ENCODE data around the gene SELENBP1.
"Not testable (repeated sequence)": the region's sequence is repeated elsewhere in the genome, so short reads cannot be mapped to it uniquely, and the experiment has no call there.

Gene SELENBP1

DNA sequence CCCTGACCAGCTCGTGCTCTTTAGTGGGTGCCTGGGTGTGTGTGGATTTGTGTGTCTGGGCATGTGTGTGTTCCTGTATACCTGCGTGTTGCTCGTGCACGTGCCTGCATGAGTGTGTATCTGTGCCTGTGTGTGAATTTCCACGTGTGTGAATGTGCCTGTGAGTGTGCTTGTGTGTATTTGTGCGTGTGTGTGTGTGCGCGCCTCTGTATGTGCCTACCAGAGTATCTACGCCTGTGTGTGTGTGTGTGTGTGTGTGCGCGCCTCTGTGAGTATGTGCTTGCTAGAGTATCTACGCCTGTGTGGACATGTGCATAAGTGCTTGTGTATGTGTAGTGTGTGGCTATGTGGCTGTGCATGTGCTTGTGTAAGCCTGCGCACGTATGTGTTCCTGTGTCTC lies 691 bp upstream of the SELENBP1 start:
- DNase-seq, result no peak

DNA sequence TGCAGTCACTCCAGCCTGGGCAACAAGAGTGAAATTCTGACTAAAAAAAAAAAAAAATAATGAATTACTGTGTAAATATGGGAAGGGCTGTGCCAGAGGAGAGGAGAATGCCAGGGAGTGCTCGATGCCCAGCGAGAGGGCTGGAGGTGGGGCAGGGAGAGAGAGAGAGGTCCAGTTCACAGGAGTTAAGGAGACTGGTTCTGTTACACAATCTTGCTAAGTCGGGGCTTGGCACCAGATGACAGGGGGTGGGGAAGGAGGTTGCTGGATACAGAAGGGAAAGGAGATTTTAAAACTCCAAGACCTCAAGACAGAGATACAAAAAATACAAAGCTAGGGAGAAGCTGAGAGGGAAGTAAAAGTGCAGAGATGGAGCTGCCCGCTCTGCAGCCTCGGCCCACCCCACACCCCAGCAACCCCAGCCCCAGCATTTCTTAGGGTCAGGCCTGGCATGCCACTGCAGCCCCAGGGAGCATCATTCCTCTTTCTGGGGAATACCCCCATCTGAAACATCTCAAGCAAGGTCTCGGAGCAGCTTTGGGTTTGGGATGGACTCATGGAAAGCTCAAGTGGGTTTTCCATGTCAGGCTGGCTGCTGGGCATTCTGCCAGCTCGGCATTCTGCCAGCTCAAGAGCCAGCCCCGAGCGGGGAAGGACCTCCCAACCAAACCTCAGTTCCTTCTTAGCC lies 991 bp downstream of the SELENBP1 start:
- DNase-seq, result no peak

DNA sequence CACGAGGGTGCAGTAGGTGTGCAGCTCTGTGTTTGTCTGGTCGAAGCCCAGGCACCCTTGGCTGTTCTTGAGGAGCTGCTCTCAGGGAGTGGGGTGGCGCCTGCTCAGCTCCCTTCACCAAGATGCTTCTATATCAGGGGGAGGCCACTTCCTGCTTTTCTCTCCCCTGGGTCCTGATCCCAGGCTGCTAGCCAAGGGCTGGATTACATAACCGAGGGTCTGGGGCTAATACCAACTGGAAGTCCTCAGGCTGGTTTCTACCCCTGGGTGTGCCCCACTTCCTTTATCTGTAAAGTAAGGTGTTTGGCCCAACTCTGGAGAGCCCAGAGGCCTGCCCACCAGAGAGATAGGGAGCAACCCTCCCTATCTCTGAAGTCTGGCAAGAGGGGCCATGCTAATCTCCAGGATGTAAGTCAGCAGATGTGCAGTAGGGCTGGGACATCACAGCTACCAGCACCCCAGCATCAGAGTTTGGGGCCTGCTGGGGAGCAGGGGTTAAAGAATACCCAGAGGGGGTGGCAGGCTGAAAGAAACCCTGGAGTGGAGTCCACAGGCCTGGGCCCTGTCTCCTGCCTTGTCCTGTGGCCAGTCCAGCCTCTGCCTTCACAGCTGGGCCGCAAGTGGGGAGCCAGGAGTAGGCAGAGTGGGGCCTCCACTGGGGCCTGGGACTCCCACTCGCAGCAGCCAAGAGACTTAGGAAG lies 2.1 kb downstream of the SELENBP1 start:
- no peak for DNase-seq

DNA sequence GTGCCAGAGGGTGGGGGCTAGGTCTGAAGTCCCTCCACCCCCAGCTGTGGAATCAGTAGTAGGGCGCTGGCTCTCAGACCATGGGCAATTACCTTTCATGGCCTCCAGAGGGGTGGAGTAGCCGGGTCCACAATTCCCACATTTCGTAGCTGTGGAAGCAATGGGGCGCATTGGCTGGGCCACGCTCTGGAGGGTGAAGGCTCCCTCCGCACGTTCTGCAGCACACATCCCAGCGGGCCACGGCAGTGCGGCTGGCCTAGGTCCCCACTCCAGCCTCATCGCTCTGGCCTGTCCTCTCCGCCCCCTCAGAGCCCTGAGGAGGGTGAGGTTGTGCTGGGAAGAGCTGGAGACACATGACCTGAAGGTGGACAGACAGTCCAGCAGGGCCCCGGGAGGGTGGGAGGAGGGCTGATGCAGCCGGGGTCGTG lies 2.9 kb downstream of the SELENBP1 start:
- no peak for DNase-seq

DNA sequence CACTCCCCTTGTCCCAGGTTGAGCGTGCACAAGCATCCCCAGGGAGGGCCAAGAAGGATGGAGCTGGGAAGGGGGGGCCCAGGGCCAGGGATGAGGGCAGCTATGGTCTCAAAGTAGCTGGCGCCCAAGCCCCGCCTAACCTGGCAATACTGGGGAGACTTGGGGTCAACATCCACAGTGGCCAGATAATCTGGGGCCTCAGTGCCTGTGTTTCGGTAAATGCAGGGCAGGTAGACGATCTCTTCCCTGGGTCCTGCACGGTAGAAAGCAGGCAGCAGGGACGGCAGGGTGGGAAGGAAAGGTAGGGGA lies 3.2 kb downstream of the SELENBP1 start:
- DNase-seq, result no peak

DNA sequence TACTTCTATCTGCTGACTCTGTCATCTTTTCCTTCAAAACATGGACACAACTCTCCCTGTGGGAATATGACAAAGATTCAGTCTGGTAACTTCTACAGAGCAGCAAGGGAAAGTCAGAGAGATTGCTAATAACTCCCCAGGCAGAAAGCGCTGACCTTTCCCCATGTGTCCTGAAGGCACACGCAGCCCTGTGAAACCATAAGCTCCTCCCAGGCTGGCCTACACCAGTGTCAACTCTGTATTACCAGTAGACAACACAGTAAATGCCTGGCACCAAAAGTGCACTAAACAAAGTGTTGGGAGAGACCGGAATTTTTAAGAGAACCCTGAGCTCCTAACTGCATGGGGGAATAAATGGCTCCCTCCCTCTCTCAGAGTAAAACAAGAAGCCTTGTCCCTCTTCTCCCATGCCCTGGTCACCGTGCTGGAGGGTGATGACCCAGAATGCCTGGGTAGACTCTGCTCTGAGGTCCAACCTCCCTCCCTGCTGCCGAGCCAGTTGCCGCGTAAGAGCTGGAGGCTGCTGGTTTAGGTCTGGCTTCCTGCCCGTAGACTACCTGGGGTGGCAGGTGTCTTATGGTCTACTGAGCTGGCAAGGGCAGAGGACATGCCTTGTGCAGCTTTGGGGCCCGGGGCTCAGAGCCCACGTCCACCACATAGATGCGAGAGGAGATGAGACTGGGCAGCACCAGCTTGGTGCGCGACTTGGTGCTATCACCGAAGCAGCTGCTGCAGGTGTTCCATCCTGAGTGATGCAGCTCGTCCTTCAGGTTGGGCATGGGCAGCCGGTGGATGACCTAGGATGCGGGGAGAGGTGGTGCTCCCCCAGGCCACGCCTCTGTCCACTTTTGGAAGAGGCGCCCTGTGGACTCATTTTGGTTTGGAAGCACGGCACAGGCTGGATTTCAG lies 3.9 kb downstream of the SELENBP1 start:
- no peak for DNase-seq

DNA sequence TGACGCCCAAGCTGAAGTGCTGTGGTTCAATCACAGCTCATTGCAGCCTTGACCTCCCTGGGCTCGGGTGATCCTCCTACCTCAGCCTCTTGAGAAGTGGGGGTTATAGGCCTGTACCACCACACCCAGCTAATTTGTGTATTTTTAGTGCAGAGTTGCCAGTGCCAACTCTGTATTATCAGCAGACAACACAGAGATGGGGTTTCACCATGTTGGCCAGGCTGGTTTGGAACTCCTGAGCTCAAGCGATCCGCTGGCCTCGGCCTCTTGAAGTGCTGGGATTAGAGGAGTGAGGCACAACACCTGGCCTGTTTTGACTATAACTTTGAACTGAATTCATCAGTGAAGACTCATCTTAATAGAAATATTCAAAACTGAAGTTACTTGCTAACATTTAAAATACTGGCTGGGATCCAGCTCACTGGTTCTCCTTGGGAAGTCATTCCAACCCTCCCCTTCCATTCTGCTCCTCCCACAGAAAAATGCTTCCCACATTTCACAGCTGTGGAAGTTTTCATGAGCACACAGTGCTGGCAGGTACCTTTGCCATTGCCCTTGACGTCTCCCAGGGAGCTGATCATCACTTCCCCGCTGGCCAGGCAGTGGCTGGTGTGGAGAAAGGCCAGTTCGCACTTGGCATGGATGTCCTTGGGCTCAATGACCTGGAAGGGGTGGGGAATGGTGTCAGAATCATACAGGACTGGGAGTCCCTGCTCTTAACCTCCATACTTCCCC lies 4.7 kb downstream of the SELENBP1 start:
- no peak for DNase-seq

DNA sequence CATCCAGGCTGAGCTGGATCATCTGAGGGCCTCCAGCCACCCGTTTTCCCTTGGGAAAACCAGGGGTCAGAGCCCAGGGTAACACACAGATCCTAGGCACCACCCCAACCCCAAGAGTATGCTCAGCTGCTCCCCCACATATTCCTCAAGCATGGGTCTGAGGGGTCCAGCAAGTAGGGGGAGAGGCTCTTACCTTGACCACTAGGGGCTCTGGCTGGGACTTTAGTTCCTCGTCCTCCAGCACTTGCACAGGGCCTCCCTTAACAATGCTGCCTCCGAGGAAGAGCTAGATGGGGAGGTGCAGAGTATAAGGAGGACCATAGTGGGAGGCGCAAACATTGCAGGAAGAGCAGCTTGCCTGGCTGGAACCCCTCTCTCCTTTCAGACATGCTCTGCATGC lies 7.5 kb downstream of the SELENBP1 start:
- DNase-seq, result no peak

DNA sequence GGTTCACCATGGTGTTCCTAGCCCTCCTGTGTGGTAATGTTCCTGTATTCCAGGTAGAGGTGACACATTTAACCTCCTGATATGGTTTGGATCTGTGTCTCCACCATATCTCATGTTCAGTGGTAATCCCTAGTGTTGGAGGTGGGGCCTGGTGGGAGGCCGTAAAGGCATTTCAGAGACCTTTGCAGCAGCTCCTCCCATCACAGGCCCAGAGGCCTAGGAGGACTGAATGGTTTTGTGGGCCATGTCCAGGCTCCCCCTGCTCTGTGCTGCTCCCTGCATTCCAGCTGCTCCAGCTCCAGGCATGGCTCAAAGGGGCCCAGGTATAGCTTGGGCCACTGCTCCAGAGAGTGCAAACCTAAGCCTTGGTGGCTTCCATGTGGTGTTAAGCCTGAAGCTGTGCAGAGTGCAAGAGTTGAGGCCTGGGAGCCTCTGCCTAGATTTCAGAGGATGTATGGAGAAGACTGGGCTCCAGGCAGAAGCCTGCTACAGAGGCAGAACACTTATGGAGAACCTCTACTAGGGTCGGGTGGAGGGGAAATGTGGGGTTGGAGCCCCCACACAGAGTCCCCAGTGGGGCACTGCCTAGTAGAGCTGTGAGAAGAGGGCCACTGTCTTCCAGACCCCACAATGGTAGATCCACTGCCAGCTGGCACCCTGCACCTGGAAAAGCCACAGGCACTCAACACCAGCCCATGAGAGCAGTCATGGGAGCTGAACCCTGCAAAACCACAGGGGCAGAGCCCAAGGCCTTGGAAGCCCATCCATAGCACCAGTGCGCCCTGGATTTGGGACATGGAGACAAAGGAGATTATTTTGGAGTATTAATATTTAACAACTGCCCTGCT lies 10.0 kb downstream of the SELENBP1 start:
- DNase-seq, result no peak

DNA sequence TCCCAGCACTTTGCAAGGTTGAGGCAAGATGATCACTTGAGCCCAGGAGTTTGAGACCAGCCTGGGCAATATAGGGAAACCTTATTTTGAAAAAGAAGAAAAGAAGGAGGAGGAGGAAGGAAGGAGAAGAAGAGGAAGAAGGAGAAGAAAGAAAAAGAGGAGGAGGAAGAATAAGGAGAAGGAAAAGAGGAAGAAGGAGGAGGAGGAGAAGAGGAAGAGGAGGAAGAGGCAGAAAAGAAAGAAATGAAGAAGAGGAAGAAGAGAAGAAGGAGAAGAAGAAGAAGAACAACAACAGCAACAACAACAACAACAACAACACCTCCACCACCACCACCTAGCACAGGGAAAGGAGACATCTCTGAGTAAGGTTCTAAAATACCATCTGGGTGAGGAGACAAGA lies 10.6 kb downstream of the SELENBP1 start:
- no peak for DNase-seq

DNA sequence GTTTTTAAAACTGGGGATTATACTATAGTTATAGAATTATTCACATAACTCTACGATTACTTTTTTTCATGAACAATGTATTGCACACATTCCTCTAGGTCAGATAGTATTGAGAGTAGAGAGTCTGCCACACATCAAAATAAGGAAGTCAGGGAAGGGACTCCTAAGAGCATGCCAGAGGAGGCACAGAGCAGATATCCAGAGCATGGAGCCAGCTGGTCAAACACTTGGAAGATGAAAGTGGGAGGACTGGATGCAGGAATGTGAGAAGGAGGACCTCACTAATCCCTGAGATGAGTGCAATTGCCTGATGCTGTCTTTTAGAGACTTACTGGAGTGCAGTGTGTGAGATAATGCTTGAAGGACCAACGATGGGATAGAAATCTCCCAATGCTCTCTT lies 15.8 kb downstream of the SELENBP1 start:
- no peak for DNase-seq

DNA sequence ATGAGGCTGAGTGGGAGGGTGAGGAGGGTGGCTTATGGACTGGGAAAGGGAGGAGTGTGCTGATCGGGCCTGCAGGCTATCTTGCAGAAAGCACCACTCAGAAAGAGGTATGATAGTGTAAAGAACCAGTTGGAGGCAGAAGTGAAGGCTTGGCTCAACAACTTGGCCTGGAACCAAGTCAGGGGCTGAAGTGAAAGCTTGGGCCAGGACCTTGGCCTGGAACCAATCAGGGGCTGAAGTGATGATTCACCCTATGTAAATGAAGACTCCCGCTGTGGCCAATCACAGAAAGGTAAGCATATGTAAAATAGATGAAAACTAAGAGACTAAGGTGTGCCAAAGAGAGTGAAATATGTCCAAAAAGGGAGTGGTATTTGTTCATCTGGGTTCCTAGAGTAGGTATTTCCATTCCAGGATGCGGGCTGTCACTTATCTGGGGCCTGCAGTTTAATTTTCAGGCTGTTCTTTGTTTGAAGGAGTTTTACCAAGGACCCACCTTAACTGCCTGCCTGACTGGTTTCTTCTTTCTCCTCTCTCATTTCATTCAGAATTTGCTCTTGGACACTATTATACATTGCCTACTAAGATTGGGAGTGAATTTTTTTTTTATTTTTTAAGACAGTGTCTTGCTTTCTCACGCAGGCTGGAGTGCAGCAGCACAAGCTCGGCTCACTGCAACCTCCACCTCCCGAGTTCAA lies 20.3 kb downstream of the SELENBP1 start:
- no peak for DNase-seq

DNA sequence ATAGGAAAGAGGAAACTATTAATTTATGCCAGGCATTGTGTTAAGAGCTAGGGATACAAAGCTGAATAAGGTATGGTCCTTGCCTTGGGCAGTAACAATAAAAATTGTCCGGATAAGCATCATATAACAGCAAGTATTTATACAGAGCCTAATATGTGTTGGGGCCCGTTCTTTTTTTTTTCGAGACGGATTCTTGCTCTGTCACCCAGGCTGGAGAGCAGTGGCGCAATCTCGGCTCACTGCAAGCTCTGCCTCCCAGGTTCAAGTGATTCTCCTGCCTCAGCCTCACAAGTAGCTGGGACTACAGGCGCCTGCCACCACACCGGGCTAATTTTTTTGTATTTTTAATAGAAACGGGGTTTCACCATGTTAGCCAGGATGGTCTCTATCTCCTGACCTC lies 22.2 kb downstream of the SELENBP1 start:
- DNase-seq, result not testable (repeated sequence)

DNA sequence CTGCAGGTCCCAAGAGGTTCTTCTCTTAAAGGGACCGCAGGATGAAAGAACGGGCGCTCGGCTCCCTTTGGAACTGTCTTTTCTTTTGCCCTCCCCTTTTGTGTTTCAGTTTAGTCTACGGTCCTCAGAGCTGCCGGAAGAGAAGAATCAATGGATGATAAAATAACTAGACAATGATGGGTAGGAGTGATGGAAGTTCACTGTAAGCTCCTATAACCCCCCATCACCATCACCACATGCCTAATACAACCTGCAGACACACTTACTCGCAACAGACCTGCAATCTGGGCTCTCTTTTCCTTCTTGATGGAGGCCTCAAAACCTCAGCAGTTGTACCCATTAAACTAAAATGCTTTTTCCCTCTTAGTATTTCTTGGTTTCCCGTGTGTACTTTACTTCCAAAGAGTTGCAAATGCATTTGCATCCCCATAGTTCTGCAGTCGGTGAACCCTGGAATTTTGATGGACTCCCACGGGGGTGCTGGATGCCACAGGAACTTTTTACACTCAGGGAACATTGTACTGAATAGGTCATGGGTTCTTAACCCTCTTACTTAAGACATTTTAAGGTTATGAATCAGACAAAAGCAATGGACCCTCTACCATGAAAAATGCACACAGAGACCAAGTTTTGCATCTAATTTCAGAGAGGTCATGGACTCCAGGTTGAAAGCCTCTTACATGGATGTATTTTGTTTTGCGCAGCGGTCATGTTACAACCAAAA lies 24.8 kb downstream of the SELENBP1 start:
- DNase-seq, result no peak

DNA sequence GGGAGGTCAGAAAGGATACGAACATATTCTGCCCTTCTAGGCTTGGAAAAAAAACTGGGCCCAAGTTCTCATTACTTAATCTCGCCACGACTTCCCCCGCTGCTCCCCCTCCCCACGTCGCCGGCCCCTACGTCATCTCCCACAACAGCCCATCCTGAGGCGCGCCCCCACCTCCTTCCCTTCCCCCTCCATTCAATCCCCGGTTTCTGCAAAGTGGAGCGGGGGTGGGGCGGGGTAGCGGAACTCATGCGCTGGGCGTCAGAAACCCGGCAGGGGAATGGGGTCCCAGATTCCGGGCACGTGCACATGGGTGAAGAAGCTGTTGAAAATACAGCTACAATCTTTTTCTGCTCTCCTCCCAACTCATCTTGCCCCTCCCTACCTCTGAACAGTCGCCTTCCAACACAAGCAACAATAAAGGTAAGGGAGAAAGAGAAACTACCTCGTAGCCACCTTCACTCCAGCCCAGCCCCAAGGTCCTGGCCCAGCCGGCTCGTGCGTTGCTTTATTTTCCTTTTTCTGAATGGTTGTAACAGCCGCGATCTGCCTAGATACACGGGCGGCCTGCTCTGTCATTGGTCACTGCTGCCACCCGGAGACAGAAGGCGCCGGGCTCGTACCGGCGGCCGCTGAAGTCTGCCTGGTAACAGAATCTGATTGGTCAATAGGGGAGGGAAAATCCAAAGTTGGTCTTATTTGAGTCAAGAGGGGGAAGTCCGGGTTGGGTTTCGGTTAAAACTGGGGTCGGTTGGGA lies 25.6 kb downstream of the SELENBP1 start, which contains the start of gene RFX5:
Gene RFX5 (minus strand): TSS at position 484 of the 754 bp plus-strand sequence. CDS start 932 bp downstream, outside the sequence.
- peak; percentile 98 for DNase-seq

DNA sequence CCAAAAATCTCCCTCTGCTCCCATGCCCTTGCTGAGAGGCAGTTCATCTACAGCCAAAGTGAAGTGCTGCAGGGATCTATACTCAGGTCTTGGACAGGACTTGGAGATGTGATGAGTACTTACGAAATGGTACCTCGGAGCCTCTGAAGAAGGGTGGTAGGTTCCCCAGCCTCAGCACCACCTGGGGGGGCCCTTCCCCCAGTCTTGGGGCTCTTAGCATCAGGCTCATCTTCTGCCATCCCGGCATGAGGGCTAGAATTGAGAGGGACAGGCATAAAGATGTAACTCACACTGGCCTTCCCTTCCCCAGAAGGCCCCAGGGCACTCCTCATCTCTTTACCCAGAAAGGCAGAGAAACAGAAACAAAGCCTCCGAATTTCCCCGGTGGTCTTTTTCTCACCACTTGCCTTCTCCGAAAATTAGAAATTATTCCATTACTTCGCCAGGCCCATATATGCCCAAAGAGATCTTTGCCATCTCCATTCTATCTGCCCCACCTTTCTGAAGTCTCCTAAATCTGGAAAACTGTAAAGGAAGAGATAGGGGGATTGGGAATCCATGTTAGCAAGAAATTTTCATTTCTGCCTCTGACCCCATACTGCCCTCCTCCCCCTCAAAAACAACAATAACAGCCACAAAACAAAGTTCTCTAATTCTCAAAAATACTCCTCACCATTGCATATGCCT lies 26.3 kb downstream of the SELENBP1 start:
- DNase-seq, result peak in 1 of 2 donors; percentile 17

DNA sequence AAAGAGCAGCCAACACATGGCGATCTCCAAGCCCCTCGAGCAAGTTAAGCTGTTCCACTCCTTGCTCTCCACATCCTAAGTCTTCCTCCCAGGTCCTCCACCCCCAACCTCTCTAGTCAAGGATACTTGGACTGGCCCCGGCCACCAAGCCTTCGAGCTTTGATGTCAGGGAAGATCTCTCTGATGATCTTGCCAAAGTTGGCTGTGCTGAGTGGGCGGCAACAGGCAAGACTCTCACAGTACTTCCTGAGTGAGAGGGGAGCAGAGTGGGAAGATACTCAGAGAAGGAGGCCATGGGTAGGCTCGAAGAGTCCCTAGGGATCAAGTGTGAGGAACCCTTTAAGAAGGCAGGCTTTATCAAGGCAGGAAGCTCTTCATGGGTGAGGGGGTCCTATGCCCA lies 28.2 kb downstream of the SELENBP1 start:
- no peak for DNase-seq

DNA sequence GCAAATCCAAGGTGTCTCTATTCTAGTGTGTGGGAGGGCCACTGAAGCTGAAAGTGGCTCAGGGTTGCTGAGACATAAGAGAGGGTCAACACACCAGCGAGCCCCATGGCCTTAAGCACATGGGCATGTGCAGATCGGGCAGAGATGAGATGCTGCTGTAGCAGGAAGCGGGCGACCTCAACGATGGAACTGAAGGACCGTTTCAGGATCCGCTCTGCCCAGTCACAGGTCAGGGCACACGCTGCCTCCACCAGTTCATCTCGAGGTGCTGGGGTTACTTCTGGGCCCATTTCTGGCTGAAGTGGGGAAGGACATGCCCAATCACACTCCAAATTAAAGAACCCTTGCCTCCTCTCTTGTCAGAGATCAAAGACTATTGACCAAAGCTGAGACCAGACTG lies 28.9 kb downstream of the SELENBP1 start:
- no peak for DNase-seq

DNA sequence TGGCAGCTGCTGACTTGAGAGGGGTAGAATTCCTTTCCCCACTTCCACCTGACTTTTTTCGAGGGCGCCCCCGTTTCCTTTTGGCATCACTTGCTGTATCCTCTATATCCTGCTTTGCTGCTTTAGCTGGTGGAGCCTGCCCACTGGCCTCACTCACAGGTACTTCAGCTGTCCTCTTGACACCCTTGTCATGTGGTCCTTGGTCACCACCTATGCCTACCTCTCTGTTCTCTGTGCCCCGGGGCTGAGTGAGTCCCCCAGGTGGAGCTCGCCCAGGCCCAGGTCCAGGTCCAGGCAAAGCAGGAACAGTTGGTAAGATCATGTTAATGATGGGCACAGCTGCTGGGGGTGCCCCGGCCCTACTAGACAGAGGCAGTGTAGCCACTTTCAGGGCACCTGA lies 29.9 kb downstream of the SELENBP1 start:
- no peak for DNase-seq

Measured in CD4-positive, alpha-beta T cell treated with Interleukin-1 beta for 1 hour (primary cell).